GM12878 (cell line): ENCODE measurements around the gene RPA3. TPM values are rescaled to one million over a fixed set of nuclear protein-coding genes. Genes with fewer than 3 reads are reported as not detected.

Experiments
- ATAC-seq: fragments of 200-7000 bp; cut with Tn5 transposase; 3 replicates; pipeline ENCODE4 v1.9.1; 2020; ENCODE audit warnings: mild to moderate bottlenecking, moderate library complexity
- BruUV-seq: library from RNA; stranded (reverse); fragments of 400-500 nt; replicated peaks from 2 replicates; lab custom pipeline; 2021; lab: Mats Ljungman, UMichigan
- CTCF ChIA-PET: fragments of 300-600 bp; sonication (Branson Sonifier 250); formaldehyde crosslinking; extraction: SDS; loops from one replicate; lab custom pipeline; 2021; ENCODE audit warnings: inconsistent platforms; lab: Yijun Ruan, JAX
- POLR2A ChIA-PET: fragments of 350-600 bp; formaldehyde crosslinking; extraction: SDS; loops from one replicate; lab custom pipeline; 2021; ENCODE audit warnings: inconsistent platforms; lab: Charles Lee
- RAD21 ChIA-PET: fragments of 300-600 bp; sonication (Branson Sonifier 250); formaldehyde crosslinking; loops from one replicate; lab custom pipeline; 2023; ENCODE audit warnings: antibody characterized with exemption; ENCODE audit not compliant: unreplicated experiment; lab: Charles Lee
- SMC1A ChIA-PET: fragments of 300-600 bp; sonication (Branson Sonifier 250); formaldehyde crosslinking; loops from one replicate; lab custom pipeline; 2023; ENCODE audit not compliant: unreplicated experiment, uncharacterized antibody; lab: Charles Lee
- DNase-seq: peaks from one replicate; pipeline ENCODE4 v3.0.0-alpha.2; 2011; ENCODE audit warnings: low read depth, low spot score
- FAIRE-seq: peaks from 3 replicates; lab custom pipeline; 2011; peaks lifted over from hg19 to GRCh38; lab: Jason Lieb, UNC
- H2AFZ ChIP-seq: 2 replicates; pipeline ENCODE4 v1.6.0; 2011; ENCODE audit warnings: low read depth, low read length, control low read depth; ENCODE audit not compliant: control insufficient read depth
- H3K27ac ChIP-seq: 2 replicates; pipeline ENCODE4 v1.5.1; 2011; ENCODE audit warnings: control low read depth; ENCODE audit not compliant: control insufficient read depth, insufficient read depth
- H3K27me3 ChIP-seq, 2 experiments: replicated peaks in 1 of 2; 2 replicates each; pipeline versions ENCODE4 v1.6.0 to v1.6.1; 2011; ENCODE audit warnings: low read length in 1 of 2; ENCODE audit not compliant: control insufficient read depth in 2 of 2, insufficient read depth in 2 of 2
- H3K36me3 ChIP-seq, 2 experiments: 2 replicates each; pipeline ENCODE4 v1.5.1; 2011; ENCODE audit warnings: low read length in 1 of 2; ENCODE audit not compliant: control insufficient read depth in 2 of 2, insufficient read depth in 2 of 2
- H3K4me1 ChIP-seq: 2 replicates; pipeline ENCODE4 v1.6.1; 2011; ENCODE audit warnings: mild to moderate bottlenecking, low read length, moderate library complexity, mixed read lengths; ENCODE audit not compliant: control insufficient read depth, insufficient read depth
- H3K4me2 ChIP-seq: 2 replicates; pipeline ENCODE4 v1.6.0; 2011; ENCODE audit warnings: control low read depth; ENCODE audit not compliant: control insufficient read depth, insufficient read depth
- H3K4me3 ChIP-seq: fragments of 200-600 bp; sonication (generic); 2 replicates; pipeline ENCODE4 v1.5.1; 2016
- H3K79me2 ChIP-seq: 2 replicates; pipeline ENCODE4 v1.6.0; 2011; ENCODE audit warnings: low read length; ENCODE audit not compliant: control insufficient read depth, insufficient read depth
- H3K9ac ChIP-seq: 2 replicates; pipeline ENCODE4 v1.8.0; 2011; ENCODE audit warnings: low read length, control low read depth, mixed read lengths; ENCODE audit not compliant: control insufficient read depth, insufficient read depth
- H3K9me3 ChIP-seq: replicated peaks from 3 replicates; pipeline ENCODE4 v1.5.1; 2011; ENCODE audit warnings: mild to moderate bottlenecking, low read length; ENCODE audit not compliant: control insufficient read depth, insufficient read depth
- H4K20me1 ChIP-seq: 2 replicates; pipeline ENCODE4 v1.6.0; 2011; ENCODE audit not compliant: control insufficient read depth, insufficient read depth
- CHD2 ChIP-seq: IDR thresholded peaks from 2 replicates; pipeline ENCODE4 v1.6.1; 2011; ENCODE audit warnings: low read depth, low read length, improper control_type of control experiment, borderline replicate concordance
- POLR2AphosphoS5 ChIP-seq: IDR thresholded peaks from 2 replicates; pipeline ENCODE4 v1.6.1; 2011; ENCODE audit warnings: mild to moderate bottlenecking, low read length, inconsistent platforms
- SP1 ChIP-seq: IDR thresholded peaks from one replicate; pipeline ENCODE4 v1.6.1; 2011; ENCODE audit warnings: low read depth, low read length
- WGBS: methylation state at CpG from one replicate; pipeline ENCODE4 v1.1.6; 2016; ENCODE audit warnings: low lambda C conversion rate; ENCODE audit not compliant: insufficient replicate concordance, insufficient coverage; ENCODE audit errors: missing lambda C conversion rate; 5-methylcytosine and 5-hydroxymethylcytosine counted together
- in situ Hi-C: fragments of 300-500 bp; cut with MboI; formaldehyde crosslinking; loops from 9 replicates; pipeline ENCODE4 v1.14.3; 2018; ENCODE audit warnings: mixed read lengths
- intact Hi-C: fragments of 100-400 bp; cut with micrococcal nuclease; formaldehyde crosslinking; loops from one replicate; pipeline ENCODE4 v1.14.2; 2022; ENCODE audit not compliant: unreplicated experiment
- polyA plus RNA-seq, 11 experiments: library from polyadenylated mRNA; depleted of rRNA in 4 of 11; unstranded in 6 of 11; stranded (reverse) in 5 of 11; fragments of >200 nt; fragmentation: Nextera tagmentation in 4 of 11; fragmentation: Illumina TruSeq in 1 of 11; extraction: Ambion mirVana in 4 of 11; extraction: Trizol in 1 of 11; gene quantifications; 1 replicate in 1 of 11; 2 replicates in 10 of 11; pipeline versions ENCODE4 v1.2.1 to v1.2.3, GENCODE V29; 2011 to 2016; ENCODE audit warnings: inconsistent platforms in 2 of 11, missing spikeins in 2 of 11, low read depth in 1 of 11
- total RNA-seq, 4 experiments: library from RNA; depleted of rRNA in 3 of 4; stranded (reverse); fragments of >200 nt in 3 of 4; fragmentation: Illumina TruSeq in 1 of 4; extraction: Trizol in 1 of 4; gene quantifications; 2 replicates each; pipeline versions ENCODE4 v1.2.1 to v1.2.3, GENCODE V29; 2013 to 2021
- TF ChIP-seq, protein P1 (sequence below): fragments of 450-650 bp; IDR thresholded peaks from 2 replicates; pipeline ENCODE4 v1.6.1; 2018; ENCODE audit warnings: mild to moderate bottlenecking, low read depth, moderate library complexity; ENCODE audit not compliant: partially characterized antibody

The RPA3 gene
- total and polyA plus RNA-seq, 10 of the 15 experiments (the other 5 are each of a cell fraction or from before 2014, with no cell fraction given) = 60.2 to 343 (median 112) TPM

- Histone ChIP-seq H3K79me2 (no peaks in the 10 kb centered on the region), H3K4me1 (no peaks in the 10 kb centered on the region), H3K9me3 (no peaks in the 10 kb centered on the region), H3K27me3 (no peaks in the 10 kb centered on the region), H2AFZ (no peak overlapping the region), H4K20me1 (no peaks in the 10 kb centered on the region), H3K9ac (no peak overlapping the region), H3K4me2 (no peak overlapping the region), H3K4me3 (no peak overlapping the region)
- intact Hi-C loops (no loop called here), in situ Hi-C loops (no loop called here)
- no TSS peak for BruUV-seq
- ATAC-seq (no peak), DNase-seq (no peak), FAIRE-seq (no peak)
- RAD21 ChIA-PET = interaction anchor here (2.2 kb wide), 1 partner anchor 51 kb away, joined by 7 read pairs; no protein-coding TSS in a partner anchor
- POLR2A ChIA-PET = interaction anchor here (1.3 kb wide), 1 partner anchor 12 kb away, joined by 4 read pairs; no protein-coding TSS in a partner anchor
- 96% methylated on average over 4 of the region's 4 CpGs for WGBS
- SMC1A ChIA-PET = interaction anchor here (0.6 kb wide), 2 partner anchors 21 to 654 kb away, joined by 3 read pairs; no protein-coding TSS in a partner anchor
- CTCF ChIA-PET = interaction anchor here (1.7 to 1.8 kb wide), 2 partner anchors 18 to 28 kb away, joined by 4 read pairs; no protein-coding TSS in a partner anchor
- TF ChIP-seq, protein P1, sequence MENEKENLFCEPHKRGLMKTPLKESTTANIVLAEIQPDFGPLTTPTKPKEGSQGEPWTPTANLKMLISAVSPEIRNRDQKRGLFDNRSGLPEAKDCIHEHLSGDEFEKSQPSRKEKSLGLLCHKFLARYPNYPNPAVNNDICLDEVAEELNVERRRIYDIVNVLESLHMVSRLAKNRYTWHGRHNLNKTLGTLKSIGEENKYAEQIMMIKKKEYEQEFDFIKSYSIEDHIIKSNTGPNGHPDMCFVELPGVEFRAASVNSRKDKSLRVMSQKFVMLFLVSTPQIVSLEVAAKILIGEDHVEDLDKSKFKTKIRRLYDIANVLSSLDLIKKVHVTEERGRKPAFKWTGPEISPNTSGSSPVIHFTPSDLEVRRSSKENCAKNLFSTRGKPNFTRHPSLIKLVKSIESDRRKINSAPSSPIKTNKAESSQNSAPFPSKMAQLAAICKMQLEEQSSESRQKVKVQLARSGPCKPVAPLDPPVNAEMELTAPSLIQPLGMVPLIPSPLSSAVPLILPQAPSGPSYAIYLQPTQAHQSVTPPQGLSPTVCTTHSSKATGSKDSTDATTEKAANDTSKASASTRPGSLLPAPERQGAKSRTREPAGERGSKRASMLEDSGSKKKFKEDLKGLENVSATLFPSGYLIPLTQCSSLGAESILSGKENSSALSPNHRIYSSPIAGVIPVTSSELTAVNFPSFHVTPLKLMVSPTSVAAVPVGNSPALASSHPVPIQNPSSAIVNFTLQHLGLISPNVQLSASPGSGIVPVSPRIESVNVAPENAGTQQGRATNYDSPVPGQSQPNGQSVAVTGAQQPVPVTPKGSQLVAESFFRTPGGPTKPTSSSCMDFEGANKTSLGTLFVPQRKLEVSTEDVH = no peak
- TF ChIP-seq CHD2 = no peak
- TF ChIP-seq SP1 = no peak
- no peak for TF ChIP-seq POLR2AphosphoS5
- TF ChIP-seq, all 136 proteins: peak for 0
- Histone ChIP-seq H3K36me3 (no peaks in the 10 kb centered on the region; a peak in 1 of 4 replicates), H3K27ac (no peak overlapping the region)
Observed at GRCh38 chr7:7732621-7733281, 14.3 kb upstream of the RPA3 start.
